Measurements from ENCODE around the gene DEFB129. TPM values are rescaled to one million over a fixed set of nuclear protein-coding genes. Genes with fewer than 3 reads are reported as not detected.

DEFB129 gene, protein sequence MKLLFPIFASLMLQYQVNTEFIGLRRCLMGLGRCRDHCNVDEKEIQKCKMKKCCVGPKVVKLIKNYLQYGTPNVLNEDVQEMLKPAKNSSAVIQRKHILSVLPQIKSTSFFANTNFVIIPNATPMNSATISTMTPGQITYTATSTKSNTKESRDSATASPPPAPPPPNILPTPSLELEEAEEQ
- not detected in 2 replicates for total RNA-seq
- polyA plus RNA-seq, result not detected in 2 replicates

DNA sequence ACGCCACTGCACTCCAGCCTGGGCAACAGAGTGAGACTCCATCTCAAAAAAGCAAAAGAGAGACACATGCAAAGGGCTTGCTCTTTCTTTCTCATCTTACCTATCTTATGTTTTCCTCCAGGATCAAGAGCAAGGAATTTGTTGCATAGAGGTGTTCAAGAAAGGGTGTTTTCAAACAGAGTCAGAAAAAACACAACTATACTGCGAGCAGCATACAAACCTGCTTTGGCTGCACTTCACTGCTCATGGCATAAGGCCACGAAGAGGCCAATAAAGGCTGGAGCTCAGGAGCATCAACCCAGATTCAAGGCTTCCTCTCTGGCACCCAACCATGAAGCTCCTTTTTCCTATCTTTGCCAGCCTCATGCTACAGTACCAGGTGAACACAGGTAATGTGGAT is at the start of gene DEFB129:
Gene DEFB129, plus strand, starts transcription at position 301 of the 400 bp plus-strand sequence. Its CDS starts 31 bp downstream, at position 332.
- no peaks in the 10 kb centered on the region for H3K4me1 ChIP-seq (ENCODE audit: low read depth)
- H3K27me3 ChIP-seq, result no peaks in the 10 kb centered on the region
- H3K4me3 ChIP-seq, result no peak within 1 kb of the TSS
- no peak within 1 kb of the TSS for H3K27ac ChIP-seq
- no peak for DNase-seq (ENCODE audit: low read depth in 1 of 2, low spot score in 1 of 2)
- TF ChIP-seq, protein P1, sequence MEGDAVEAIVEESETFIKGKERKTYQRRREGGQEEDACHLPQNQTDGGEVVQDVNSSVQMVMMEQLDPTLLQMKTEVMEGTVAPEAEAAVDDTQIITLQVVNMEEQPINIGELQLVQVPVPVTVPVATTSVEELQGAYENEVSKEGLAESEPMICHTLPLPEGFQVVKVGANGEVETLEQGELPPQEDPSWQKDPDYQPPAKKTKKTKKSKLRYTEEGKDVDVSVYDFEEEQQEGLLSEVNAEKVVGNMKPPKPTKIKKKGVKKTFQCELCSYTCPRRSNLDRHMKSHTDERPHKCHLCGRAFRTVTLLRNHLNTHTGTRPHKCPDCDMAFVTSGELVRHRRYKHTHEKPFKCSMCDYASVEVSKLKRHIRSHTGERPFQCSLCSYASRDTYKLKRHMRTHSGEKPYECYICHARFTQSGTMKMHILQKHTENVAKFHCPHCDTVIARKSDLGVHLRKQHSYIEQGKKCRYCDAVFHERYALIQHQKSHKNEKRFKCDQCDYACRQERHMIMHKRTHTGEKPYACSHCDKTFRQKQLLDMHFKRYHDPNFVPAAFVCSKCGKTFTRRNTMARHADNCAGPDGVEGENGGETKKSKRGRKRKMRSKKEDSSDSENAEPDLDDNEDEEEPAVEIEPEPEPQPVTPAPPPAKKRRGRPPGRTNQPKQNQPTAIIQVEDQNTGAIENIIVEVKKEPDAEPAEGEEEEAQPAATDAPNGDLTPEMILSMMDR (IDR thresholded peaks at IDR 0.05; ENCODE audit: low read depth, low read length), result no peak
- H3K9me3 ChIP-seq (ENCODE audit: low read depth), result no peaks in the 10 kb centered on the region
- H3K36me3 ChIP-seq, result no peaks in the 10 kb centered on the region

DNA sequence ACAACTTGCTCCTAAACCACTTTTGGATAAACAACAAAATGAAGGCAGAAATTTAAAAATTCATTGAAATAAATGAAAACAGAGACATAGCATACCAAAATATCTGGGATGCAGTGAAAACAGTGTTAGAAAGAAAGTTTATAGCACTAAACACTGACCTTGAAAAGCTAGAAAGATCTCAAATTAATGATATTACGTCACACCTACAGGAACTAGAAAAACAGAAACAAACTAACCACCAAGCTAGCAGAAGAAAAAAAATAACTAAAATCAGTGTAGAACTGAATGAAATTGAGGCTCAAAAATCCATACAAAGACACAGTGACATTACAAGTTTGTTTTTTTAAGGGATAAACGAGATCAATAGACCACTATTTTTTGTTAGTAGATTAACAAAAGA is 42.8 kb upstream of the DEFB129 start:
- H3K27me3 ChIP-seq, result no peaks in the 10 kb centered on the region
- H3K36me3 ChIP-seq, result no peaks in the 10 kb centered on the region
- H3K9me3 ChIP-seq (ENCODE audit: low read depth), result no peaks in the 10 kb centered on the region
- H3K27ac ChIP-seq, result no peak overlapping the region
- DNase-seq (ENCODE audit: low read depth in 1 of 2, low spot score in 1 of 2), result no peak
- no peaks in the 10 kb centered on the region for H3K4me1 ChIP-seq (ENCODE audit: low read depth)
- no peak overlapping the region for H3K4me3 ChIP-seq
- TF ChIP-seq, protein P1 (IDR thresholded peaks at IDR 0.05; ENCODE audit: low read depth, low read length), result no peak

DNA sequence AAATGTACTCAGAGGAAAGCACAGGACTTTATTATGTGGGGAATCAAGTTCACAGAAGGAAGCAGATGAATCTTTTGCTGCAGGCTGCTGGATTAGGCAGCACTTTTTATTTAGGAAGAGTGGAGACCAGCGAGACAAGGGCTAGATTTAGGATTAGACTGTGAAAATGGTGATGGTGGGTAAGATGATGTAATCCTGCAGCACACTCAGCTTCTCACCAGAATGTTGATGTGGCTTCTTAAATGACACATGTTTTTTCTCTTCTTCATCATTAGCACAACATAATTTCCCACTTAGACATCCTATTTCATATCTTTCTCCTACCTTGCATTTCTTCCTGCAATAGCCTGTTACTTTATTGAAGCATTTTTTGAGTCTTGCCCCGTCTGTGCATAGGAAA is 39.3 kb upstream of the DEFB129 start:
- no peaks in the 10 kb centered on the region for H3K36me3 ChIP-seq
- H3K9me3 ChIP-seq (ENCODE audit: low read depth), result no peaks in the 10 kb centered on the region
- TF ChIP-seq, protein P1 (IDR thresholded peaks at IDR 0.05; ENCODE audit: low read depth, low read length), result no peak
- no peaks in the 10 kb centered on the region for H3K27me3 ChIP-seq
- DNase-seq (ENCODE audit: low read depth in 1 of 2, low spot score in 1 of 2), result no peak
- no peak overlapping the region for H3K27ac ChIP-seq
- no peak overlapping the region for H3K4me3 ChIP-seq
- H3K4me1 ChIP-seq (ENCODE audit: low read depth), result no peaks in the 10 kb centered on the region

DNA sequence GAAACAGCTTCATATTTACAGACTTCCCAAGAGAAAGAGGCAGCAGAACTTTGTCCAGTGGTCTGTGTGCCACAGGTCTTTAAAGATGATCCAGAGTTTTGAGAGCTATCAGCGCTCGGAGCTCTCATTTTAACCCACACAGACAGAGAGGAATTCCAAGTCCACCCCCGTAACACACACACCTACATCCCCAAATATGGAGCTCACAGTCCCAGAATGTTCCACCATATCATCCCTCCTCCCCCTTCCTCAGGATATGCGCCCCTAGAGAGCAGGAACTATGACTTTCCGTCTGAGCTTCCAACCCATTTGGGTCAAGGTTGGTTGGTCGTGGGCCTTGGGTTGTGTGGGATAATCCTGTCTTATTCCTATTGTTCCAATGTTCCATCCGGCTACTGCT is 37.4 kb upstream of the DEFB129 start, which contains the start of gene DEFB128:
Gene DEFB128, minus strand, starts transcription at position 101 of the 400 bp plus-strand sequence. Its CDS starts 88 bp downstream, at position 13.
- Histone ChIP-seq H3K36me3 (no peaks in the 10 kb centered on the region), H3K9me3 (ENCODE audit: low read depth) (no peaks in the 10 kb centered on the region), H3K27me3 (no peaks in the 10 kb centered on the region), H3K4me1 (ENCODE audit: low read depth) (no peaks in the 10 kb centered on the region), H3K27ac (no peak within 1 kb of the TSS), H3K4me3 (no peak within 1 kb of the TSS)
- DNase-seq (ENCODE audit: low read depth in 1 of 2, low spot score in 1 of 2), result no peak
- TF ChIP-seq, protein P1 (IDR thresholded peaks at IDR 0.05; ENCODE audit: low read depth, low read length), result no peak

DNA sequence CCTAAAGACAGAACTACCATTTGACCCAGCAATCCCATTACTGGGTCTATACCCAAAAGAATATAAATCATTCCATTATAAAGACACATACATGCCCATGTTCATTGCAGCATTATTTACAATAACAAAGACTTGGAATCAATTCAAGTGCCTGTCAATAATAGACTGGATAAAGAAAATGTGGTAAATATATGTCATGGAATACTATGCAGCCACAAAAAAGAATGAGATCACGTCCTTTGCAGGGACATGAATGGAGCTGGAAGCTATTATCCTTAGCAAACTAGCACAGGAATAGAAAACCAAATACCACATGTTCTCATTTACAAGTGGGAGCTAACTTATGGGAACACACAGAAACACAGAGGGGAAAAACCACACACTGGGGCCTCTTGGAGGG is 28.8 kb upstream of the DEFB129 start:
- TF ChIP-seq, protein P1 (IDR thresholded peaks at IDR 0.05; ENCODE audit: low read depth, low read length), result no peak
- H3K9me3 ChIP-seq (ENCODE audit: low read depth), result no peaks in the 10 kb centered on the region
- no peaks in the 10 kb centered on the region for H3K27me3 ChIP-seq
- H3K27ac ChIP-seq, result no peak overlapping the region
- no peak overlapping the region for H3K4me3 ChIP-seq
- no peaks in the 10 kb centered on the region for H3K4me1 ChIP-seq (ENCODE audit: low read depth)
- no peaks in the 10 kb centered on the region for H3K36me3 ChIP-seq
- DNase-seq (ENCODE audit: low read depth in 1 of 2, low spot score in 1 of 2), result no peak

All from cardiac muscle cell (in vitro differentiated cells and primary cell).